SU-DHL-6 (cell line): ENCODE measurements around the gene NR1H4.

ENCODE experiments used
- H2AFZ ChIP-seq: fragments of 200-600 bp; sonication (generic); 2 replicates; pipeline ENCODE4 v1.6.1; 2014; ENCODE audit warnings: low read depth, mild to moderate bottlenecking, moderate library complexity, mixed read lengths, antibody characterized with exemption, low read length; ENCODE audit not compliant: severe bottlenecking
- H3F3A ChIP-seq: fragments of 200-600 bp; shearing (Covaris generic); 2 replicates; pipeline ENCODE4 v1.6.0; 2016; ENCODE audit warnings: antibody characterized with exemption, mild to moderate bottlenecking; ENCODE audit not compliant: insufficient read depth
- H3K27ac ChIP-seq: fragments of 200-600 bp; sonication (generic); 2 replicates; pipeline ENCODE4 v1.5.1; 2016; ENCODE audit warnings: low read depth, mild to moderate bottlenecking, low read length, moderate library complexity, mixed read lengths
- H3K27me3 ChIP-seq: fragments of 200-600 bp; sonication (generic), shearing (Covaris generic); 2 replicates; pipeline ENCODE4 v1.6.0; 2014; ENCODE audit warnings: mild to moderate bottlenecking, low read length
- H3K36me3 ChIP-seq: fragments of 200-600 bp; sonication (generic); 2 replicates; pipeline ENCODE4 v1.6.1; 2014; ENCODE audit warnings: mild to moderate bottlenecking, low read length, mixed read lengths
- H3K4me2 ChIP-seq: fragments of 300-600, 200-600 bp; shearing (Covaris generic), sonication (generic); 2 replicates; pipeline ENCODE4 v1.6.0; 2014; ENCODE audit warnings: low read length, low read depth, mild to moderate bottlenecking; ENCODE audit not compliant: poor library complexity, severe bottlenecking
- H3K4me3 ChIP-seq: fragments of 200-600 bp; sonication (generic); 2 replicates; pipeline ENCODE4 v1.5.1; 2014; ENCODE audit warnings: antibody characterized with exemption, low read length, mild to moderate bottlenecking, mixed read lengths; ENCODE audit not compliant: insufficient read depth, poor library complexity, severe bottlenecking
- H3K79me2 ChIP-seq: fragments of 200-600 bp; sonication (generic); 2 replicates; pipeline ENCODE4 v1.6.1; 2014; ENCODE audit warnings: mild to moderate bottlenecking, low read length, moderate library complexity; ENCODE audit not compliant: insufficient read depth
- H3K9ac ChIP-seq: fragments of 200-600 bp; sonication (generic); 2 replicates; pipeline ENCODE4 v1.7.0; 2014; ENCODE audit warnings: mild to moderate bottlenecking, low read length
- H3K9me2 ChIP-seq: fragments of 200-600 bp; sonication (generic); replicated peaks from 2 replicates; pipeline ENCODE4 v1.6.1; 2014; ENCODE audit warnings: low read length; ENCODE audit not compliant: insufficient read depth
- H3K9me3 ChIP-seq: fragments of 200-600 bp; sonication (generic); 2 replicates; pipeline ENCODE4 v1.6.1; 2014; ENCODE audit warnings: low read length, mixed read lengths; ENCODE audit not compliant: insufficient read depth
- H4K20me1 ChIP-seq: fragments of 200-600 bp; sonication (generic); 2 replicates; pipeline ENCODE4 v1.6.1; 2014; ENCODE audit warnings: low read depth, mild to moderate bottlenecking, antibody characterized with exemption, low read length, moderate library complexity, mixed read lengths
- CTCF ChIP-seq: fragments of 200-600 bp; sonication (generic); IDR thresholded peaks from one replicate; pipeline ENCODE4 v1.5.1; 2017; ENCODE audit warnings: antibody characterized with exemption, mild to moderate bottlenecking, low read length, moderate library complexity; ENCODE audit not compliant: insufficient read depth, poor library complexity, severe bottlenecking
- EZH2phosphoT487 ChIP-seq: fragments of 200-600 bp; sonication (generic), shearing (Covaris generic); conservative IDR thresholded peaks from 2 replicates; pipeline ENCODE4 v1.6.1; 2018; ENCODE audit warnings: mild to moderate bottlenecking, antibody characterized with exemption, low read length, moderate library complexity, mixed read lengths

Gene NR1H4

GRCh38 chr12:100450735-100451134 lies 22.9 kb upstream of the NR1H4 start:
- Histone ChIP-seq H4K20me1 (no peaks in the 10 kb centered on the region), H3K4me2 (no peak overlapping the region), H3K9me2 (no peaks in the 10 kb centered on the region), H3K27me3 (no peaks in the 10 kb centered on the region), H3K27ac (no peak overlapping the region), H3K4me3 (no peak overlapping the region), H3K9me3 (no peaks in the 10 kb centered on the region), H3K9ac (no peak overlapping the region), H2AFZ (no peak overlapping the region), H3F3A (no peaks in the 10 kb centered on the region), H3K79me2 (no peaks in the 10 kb centered on the region), H3K36me3 (no peaks in the 10 kb centered on the region)
- TF ChIP-seq EZH2phosphoT487 (no peak), CTCF (no peak)

GRCh38 chr12:100453951-100454350 lies 19.7 kb upstream of the NR1H4 start:
- Histone ChIP-seq H3K27ac (no peak overlapping the region), H3K9ac (no peak overlapping the region), H4K20me1 (no peaks in the 10 kb centered on the region), H3K4me2 (no peak overlapping the region), H3K27me3 (no peaks in the 10 kb centered on the region), H2AFZ (no peak overlapping the region), H3F3A (no peaks in the 10 kb centered on the region), H3K36me3 (no peaks in the 10 kb centered on the region), H3K9me2 (no peaks in the 10 kb centered on the region), H3K4me3 (no peak overlapping the region), H3K9me3 (no peaks in the 10 kb centered on the region), H3K79me2 (no peaks in the 10 kb centered on the region)
- no peak for TF ChIP-seq CTCF
- TF ChIP-seq EZH2phosphoT487: no peak

GRCh38 chr12:100455896-100456295 lies 17.8 kb upstream of the NR1H4 start:
- Histone ChIP-seq H4K20me1 (no peaks in the 10 kb centered on the region), H3K9me2 (no peaks in the 10 kb centered on the region), H3F3A (no peaks in the 10 kb centered on the region), H3K27ac (no peak overlapping the region), H2AFZ (no peak overlapping the region), H3K4me2 (no peak overlapping the region), H3K9ac (no peak overlapping the region), H3K4me3 (no peak overlapping the region), H3K9me3 (no peaks in the 10 kb centered on the region), H3K27me3 (no peaks in the 10 kb centered on the region), H3K36me3 (no peaks in the 10 kb centered on the region), H3K79me2 (no peaks in the 10 kb centered on the region)
- no peak for TF ChIP-seq EZH2phosphoT487
- TF ChIP-seq CTCF: no peak
